SIG-M5 treated with dmso at 0.1 percent for 504 hours (cell line): ENCODE results near the gene ANO10.
"Not testable (repeated sequence)": the region's sequence is repeated elsewhere in the genome, so short reads cannot be mapped to it uniquely, and the experiment has no call there.

Experiments
- DNase-seq: peaks from one replicate; lab custom pipeline; 2025; ENCODE audit not compliant: unreplicated experiment; lab: John Stamatoyannopoulos, UW

ANO10 gene

GRCh38 chr3:43629741-43630140 lies 7.9 kb upstream of the ANO10 start:
- DNase-seq, result no peak

DNA sequence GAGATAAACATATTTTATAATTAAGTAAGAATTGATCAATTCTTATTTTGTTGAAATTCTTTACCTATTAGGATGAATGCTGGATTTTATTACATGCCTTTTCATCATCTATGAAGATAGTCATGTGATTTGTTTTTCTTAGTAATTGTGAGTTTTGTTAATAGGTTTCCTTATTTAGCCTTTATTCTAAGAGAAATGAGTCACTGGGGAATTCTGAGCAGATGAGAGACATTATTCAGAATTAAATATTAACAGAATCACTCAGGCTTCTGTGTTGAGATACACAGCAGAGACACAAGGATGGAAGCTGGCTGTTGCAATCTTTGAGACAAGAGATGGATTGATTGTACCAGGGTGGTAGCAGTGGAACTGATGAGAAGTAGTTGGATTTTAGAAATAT lies 7.4 kb upstream of the ANO10 start:
- no peak for DNase-seq

- no peak for DNase-seq
Observed at GRCh38 chr3:43627360-43627759, 5.5 kb upstream of the ANO10 start.

- DNase-seq, result no peak
Observed at GRCh38 chr3:43624619-43625305, 3.0 kb upstream of the ANO10 start.

DNA sequence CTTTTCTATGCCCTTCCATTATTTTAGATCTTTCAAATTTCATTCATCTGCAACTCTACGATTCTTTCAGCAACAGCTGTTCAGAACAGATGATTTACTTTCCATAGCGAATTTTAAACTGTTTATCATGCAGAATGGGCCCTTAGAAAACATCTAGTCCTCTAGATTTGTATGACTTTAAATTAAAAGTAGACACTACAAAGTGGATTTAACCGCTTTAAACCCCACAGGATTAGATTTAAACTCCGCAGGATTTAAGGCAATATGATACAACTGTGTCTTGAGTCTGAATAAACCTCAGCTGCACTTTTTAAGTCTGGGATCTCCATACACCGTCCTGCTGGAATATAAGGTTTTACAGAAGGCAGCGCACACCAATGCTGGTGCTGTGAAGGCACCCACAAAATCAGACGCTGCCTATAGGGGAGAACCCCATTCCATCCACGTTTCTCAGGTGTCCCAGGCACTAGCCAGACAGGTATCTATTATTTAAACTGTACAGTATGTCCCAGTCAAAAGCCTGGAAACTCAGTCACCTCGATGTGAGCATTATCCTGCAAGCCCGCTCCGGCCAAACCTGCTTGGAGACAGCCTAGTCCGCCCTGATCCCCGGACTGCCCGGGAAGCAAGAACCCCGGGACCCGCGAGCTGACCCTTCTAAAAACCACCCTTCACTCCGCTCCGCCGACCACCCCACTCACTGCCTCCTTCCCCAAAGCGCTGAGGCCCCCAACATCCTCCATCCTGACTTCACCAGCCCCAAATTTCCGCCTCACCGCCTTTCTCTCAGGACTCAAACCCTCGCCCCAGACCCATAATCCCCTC lies 768 bp downstream of the ANO10 start:
- DNase-seq, result no peak

DNA sequence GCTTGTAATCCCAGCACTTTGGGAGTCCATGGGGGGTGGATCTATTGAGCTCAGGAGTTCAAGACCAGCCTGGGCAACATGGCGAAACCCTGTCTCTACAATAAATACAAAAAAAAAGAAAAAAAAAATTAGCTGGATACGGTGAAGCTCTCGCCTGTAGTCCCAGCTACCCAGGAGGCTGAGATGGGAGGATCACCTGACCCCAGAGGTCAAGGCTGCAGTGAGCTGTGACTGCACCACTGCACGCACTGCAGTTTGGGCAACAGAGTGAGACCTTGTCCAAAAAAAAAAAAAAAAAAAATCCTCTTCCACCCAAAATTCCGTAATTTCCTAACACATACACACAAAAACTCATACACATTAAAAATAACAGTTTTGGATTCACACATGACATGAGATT lies 2.2 kb downstream of the ANO10 start:
- DNase-seq, result no peak

GRCh38 chr3:43618142-43618541 lies 3.7 kb downstream of the ANO10 start:
- DNase-seq, result no peak

DNA sequence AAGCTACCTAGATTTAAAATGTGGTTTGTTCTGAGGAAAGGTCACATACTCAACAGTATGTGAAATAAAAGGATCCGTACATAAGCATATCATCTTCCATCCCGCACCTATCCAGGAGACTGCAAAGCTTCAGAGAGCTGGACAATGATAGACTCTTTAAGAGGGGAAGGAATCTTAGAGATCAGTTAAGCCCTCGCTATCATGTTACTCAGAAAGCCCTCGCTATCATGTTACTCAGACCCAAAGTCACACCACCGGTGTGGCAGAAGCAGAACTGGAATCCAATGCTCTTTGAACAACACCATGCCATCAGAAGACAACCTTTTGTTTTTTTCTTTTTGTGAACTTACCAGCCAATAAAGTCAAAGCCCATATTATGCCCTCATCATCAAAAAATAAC lies 5.8 kb downstream of the ANO10 start:
- DNase-seq, result no peak

GRCh38 chr3:43615133-43615532 lies 6.7 kb downstream of the ANO10 start:
- DNase-seq, result no peak

DNA sequence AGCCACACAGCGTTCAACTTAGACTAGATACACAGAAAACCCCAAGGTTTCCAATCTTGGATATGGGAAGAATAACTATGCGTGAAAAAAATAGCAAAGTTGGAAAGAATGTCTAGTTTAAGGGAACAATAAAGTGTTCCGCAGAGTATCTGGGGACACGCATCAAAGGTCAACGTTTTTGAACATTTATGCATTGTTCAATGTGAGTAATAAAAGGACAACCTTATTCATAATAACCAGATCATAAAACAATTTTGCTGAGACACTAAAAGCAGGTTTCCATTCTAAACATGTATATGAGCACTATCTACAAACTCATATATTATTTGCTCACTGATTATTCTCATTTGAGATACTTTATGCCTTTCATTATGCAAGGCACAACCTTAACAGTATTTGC lies 7.8 kb downstream of the ANO10 start:
- no peak for DNase-seq

- no peak for DNase-seq
Observed at GRCh38 chr3:43612419-43612818, 9.4 kb downstream of the ANO10 start.

GRCh38 chr3:43609406-43609805 lies 12.4 kb downstream of the ANO10 start:
- no peak for DNase-seq

- no peak for DNase-seq
Observed at GRCh38 chr3:43608751-43609150, 13.1 kb downstream of the ANO10 start.

- no peak for DNase-seq
Observed at GRCh38 chr3:43606284-43606683, 15.5 kb downstream of the ANO10 start.

DNA sequence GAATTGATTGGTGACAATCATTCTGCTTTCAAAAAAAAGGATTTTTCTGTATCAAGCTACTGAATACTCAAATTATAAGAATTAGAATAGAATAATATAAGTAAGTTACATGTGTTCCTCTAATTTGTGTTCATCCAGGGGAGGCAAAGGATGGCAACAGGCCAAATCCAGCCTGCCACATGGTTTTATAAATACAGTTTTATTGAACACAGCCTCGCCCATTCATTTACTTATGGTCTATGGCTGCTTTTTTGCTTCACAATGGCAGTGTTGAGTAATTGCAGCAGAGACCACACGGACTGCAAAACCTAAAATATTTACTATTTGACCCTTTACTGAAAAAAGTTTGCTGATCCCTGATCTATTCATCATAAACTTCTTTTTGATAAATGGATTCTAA lies 21.9 kb downstream of the ANO10 start:
- not testable (repeated sequence) for DNase-seq

GRCh38 chr3:43597961-43598360 lies 23.9 kb downstream of the ANO10 start:
- no peak for DNase-seq

GRCh38 chr3:43596178-43596577 lies 25.6 kb downstream of the ANO10 start:
- not testable (repeated sequence) for DNase-seq

DNA sequence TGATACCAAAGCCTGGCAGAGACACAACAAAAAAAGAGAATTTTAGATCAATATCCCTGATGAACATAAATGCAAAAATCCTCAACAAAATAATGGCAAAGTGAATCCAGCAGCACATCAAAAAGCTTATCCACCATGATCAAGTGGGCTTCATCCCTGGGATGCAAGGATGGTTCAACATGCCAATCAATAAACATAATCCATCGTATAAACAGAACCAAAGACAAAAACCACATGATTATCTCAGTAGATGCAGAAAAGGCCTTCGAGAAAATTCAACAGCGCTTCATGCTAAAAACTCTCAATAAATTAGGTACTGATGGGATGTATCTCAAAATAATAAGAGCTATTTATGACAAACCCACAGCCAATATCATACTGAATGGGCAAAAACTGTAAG lies 26.5 kb downstream of the ANO10 start:
- DNase-seq, result not testable (repeated sequence)

- DNase-seq, result not testable (repeated sequence)
Observed at GRCh38 chr3:43593588-43593987, 28.2 kb downstream of the ANO10 start.

- not testable (repeated sequence) for DNase-seq
Observed at GRCh38 chr3:43591866-43592265, 29.9 kb downstream of the ANO10 start.

GRCh38 chr3:43587303-43587702 lies 34.5 kb downstream of the ANO10 start:
- DNase-seq, result no peak

- DNase-seq, result no peak
Observed at GRCh38 chr3:43584043-43584826, 37.6 kb downstream of the ANO10 start.
